Measurements from ENCODE around the gene GLDC.

DNA sequence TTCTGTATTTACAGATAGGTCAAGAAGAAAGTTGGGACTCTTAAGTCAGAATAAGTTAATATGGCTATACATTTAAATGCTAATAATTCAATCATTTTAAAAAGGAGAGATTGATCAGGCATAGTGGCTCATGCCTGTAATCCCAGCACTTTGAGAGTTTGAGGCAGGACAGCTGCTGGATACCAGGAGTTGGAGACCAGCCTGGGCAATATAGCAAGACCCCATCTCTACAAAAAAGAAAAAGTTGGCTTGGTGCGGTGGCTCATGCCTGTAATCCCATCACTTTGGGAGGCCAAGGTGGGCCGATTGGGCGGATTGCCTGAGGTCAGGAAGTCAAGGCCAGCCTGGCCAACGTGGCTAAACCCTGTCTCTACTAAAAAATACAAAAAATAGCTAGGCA is 15.0 kb upstream of the GLDC start:
- TF ChIP-seq, protein P1, sequence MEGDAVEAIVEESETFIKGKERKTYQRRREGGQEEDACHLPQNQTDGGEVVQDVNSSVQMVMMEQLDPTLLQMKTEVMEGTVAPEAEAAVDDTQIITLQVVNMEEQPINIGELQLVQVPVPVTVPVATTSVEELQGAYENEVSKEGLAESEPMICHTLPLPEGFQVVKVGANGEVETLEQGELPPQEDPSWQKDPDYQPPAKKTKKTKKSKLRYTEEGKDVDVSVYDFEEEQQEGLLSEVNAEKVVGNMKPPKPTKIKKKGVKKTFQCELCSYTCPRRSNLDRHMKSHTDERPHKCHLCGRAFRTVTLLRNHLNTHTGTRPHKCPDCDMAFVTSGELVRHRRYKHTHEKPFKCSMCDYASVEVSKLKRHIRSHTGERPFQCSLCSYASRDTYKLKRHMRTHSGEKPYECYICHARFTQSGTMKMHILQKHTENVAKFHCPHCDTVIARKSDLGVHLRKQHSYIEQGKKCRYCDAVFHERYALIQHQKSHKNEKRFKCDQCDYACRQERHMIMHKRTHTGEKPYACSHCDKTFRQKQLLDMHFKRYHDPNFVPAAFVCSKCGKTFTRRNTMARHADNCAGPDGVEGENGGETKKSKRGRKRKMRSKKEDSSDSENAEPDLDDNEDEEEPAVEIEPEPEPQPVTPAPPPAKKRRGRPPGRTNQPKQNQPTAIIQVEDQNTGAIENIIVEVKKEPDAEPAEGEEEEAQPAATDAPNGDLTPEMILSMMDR (IDR thresholded peaks at IDR 0.05): no peak
- no peak for TF ChIP-seq POLR2A (IDR thresholded peaks at IDR 0.05)

Data from right lobe of liver (tissue), 4 donors.